ENCODE data around the gene LSR.

Gene LSR

GRCh38 chr19:35293808-35294207 is 45.0 kb downstream of the LSR start:
- no peak for DNase-seq (ENCODE audit: extremely low read depth, low read depth)
- TF ChIP-seq CTCF (IDR thresholded peaks at IDR 0.05; ENCODE audit: low read depth, low read length) = no peak

- TF ChIP-seq CTCF (IDR thresholded peaks at IDR 0.05; ENCODE audit: low read depth, low read length) = no peak
- DNase-seq (ENCODE audit: extremely low read depth, low read depth) = no peak
Observed at GRCh38 chr19:35294328-35294727, 45.5 kb downstream of the LSR start.

GRCh38 chr19:35294859-35295791 is 46.3 kb downstream of the LSR start:
- no peak for TF ChIP-seq CTCF (IDR thresholded peaks at IDR 0.05; ENCODE audit: low read depth, low read length)
- no peak for DNase-seq (ENCODE audit: extremely low read depth, low read depth)

GRCh38 chr19:35295792-35296462 is 47.1 kb downstream of the LSR start:
- DNase-seq (ENCODE audit: extremely low read depth, low read depth) = no peak
- TF ChIP-seq CTCF (IDR thresholded peaks at IDR 0.05; ENCODE audit: low read depth, low read length) = no peak

- no peak for DNase-seq (ENCODE audit: extremely low read depth, low read depth)
- TF ChIP-seq CTCF (IDR thresholded peaks at IDR 0.05; ENCODE audit: low read depth, low read length) = no peak
Observed at GRCh38 chr19:35296644-35297514, 48.1 kb downstream of the LSR start.

DNA sequence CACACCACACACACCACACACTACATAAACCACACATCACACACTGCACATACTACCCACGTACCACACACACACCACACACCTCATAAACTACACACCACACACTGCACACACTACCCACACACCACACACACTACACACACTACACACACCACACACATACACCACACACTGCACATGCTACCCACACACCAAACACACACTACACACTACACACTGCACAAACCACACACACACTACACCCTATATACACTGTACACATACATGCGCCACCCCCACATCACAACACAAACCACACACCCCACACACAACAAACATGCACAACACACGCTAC is 48.7 kb downstream of the LSR start:
- TF ChIP-seq CTCF (IDR thresholded peaks at IDR 0.05; ENCODE audit: low read depth, low read length) = no peak
- no peak for DNase-seq (ENCODE audit: extremely low read depth, low read depth)

Data from AG09319 (cell line).